K562 (cell line): Measurements from ENCODE around the gene IRF1. TPM values are rescaled to one million over a fixed set of nuclear protein-coding genes. Genes with fewer than 3 reads are reported as not detected.
A peak's percentile ranks its signal among the peaks of the same experiment; 100 is the strongest.

Experiments used
- ATAC-seq: fragments of 200-7000 bp; cut with Tn5 transposase; 3 replicates; pipeline ENCODE4 v1.9.1; 2020; ENCODE audit warnings: moderate library complexity
- BruUV-seq: library from RNA; stranded (reverse); fragments of 400-500 nt; replicated peaks from 2 replicates; lab custom pipeline; 2021; lab: Mats Ljungman, UMichigan
- CTCF ChIA-PET: fragments of 300-600 bp; formaldehyde crosslinking; extraction: SDS; loops from one replicate; lab custom pipeline; 2021; ENCODE audit warnings: low intra/inter-chr PET ratio; lab: Yijun Ruan, JAX
- POLR2A ChIA-PET: fragments of 300-600, 350-650 bp; sonication (Branson Sonifier 250); formaldehyde crosslinking; extraction: SDS; loops from one replicate; lab custom pipeline; 2021; ENCODE audit warnings: antibody characterized with exemption, inconsistent platforms; lab: Yijun Ruan, JAX
- DNase-seq, 4 experiments: peaks; one replicate each; pipeline versions ENCODE4 v3.0.0 to v3.0.0-alpha.2; 2011 to 2018; ENCODE audit warnings: low spot score in 3 of 4, mixed read lengths in 3 of 4; ENCODE audit errors: extremely low read depth in 1 of 4
- FAIRE-seq: peaks from 2 replicates; lab custom pipeline; 2011; peaks lifted over from hg19 to GRCh38; lab: Jason Lieb, UNC
- H2AFZ ChIP-seq: 2 replicates; pipeline ENCODE4 v1.6.0; 2011; ENCODE audit warnings: low read depth, low read length, control low read depth, inconsistent platforms
- H3K27ac ChIP-seq: fragments of 200-600 bp; 3 replicates; pipeline ENCODE4 v1.8.0; 2011; ENCODE audit warnings: low read depth, mild to moderate bottlenecking, control low read depth, inconsistent platforms, low read length, moderate library complexity, mixed read lengths; ENCODE audit errors: extremely low read depth
- H3K27me3 ChIP-seq, 2 experiments: fragments of 300-600 bp in 1 of 2; 2 replicates in 1 of 2; 3 replicates in 1 of 2; pipeline versions ENCODE4 v1.6.0 to v1.8.0; 2011; ENCODE audit warnings: inconsistent platforms in 2 of 2, low read length in 2 of 2, mild to moderate bottlenecking in 1 of 2, mixed read lengths in 1 of 2, moderate library complexity in 1 of 2; ENCODE audit not compliant: control insufficient read depth in 2 of 2, insufficient read depth in 2 of 2
- H3K36me3 ChIP-seq: fragments of 300-600 bp; 3 replicates; pipeline ENCODE4 v1.8.0; 2011; ENCODE audit warnings: mild to moderate bottlenecking, low read length, inconsistent platforms; ENCODE audit not compliant: control insufficient read depth, insufficient read depth
- H3K4me1 ChIP-seq, 2 experiments: fragments of 200-600 bp in 1 of 2; replicated peaks in 1 of 2; 2 replicates in 1 of 2; 3 replicates in 1 of 2; pipeline versions ENCODE4 v1.5.1 to v1.8.0; 2011; ENCODE audit warnings: inconsistent platforms in 2 of 2, low read length in 2 of 2, mild to moderate bottlenecking in 1 of 2, mixed read lengths in 1 of 2, moderate library complexity in 1 of 2; ENCODE audit not compliant: control insufficient read depth in 2 of 2, insufficient read depth in 2 of 2
- H3K4me2 ChIP-seq: 2 replicates; pipeline ENCODE4 v1.6.1; 2011; ENCODE audit warnings: low read length, control low read depth, inconsistent platforms, mixed read lengths; ENCODE audit not compliant: insufficient read depth
- H3K4me3 ChIP-seq: fragments of 200-600 bp; sonication (generic), shearing (Covaris generic); 2 replicates; pipeline ENCODE4 v1.5.1; 2016; ENCODE audit warnings: control low read depth, inconsistent platforms
- H3K79me2 ChIP-seq: fragments of 200-600 bp; 3 replicates; pipeline ENCODE4 v1.8.0; 2011; ENCODE audit warnings: low read length, inconsistent platforms; ENCODE audit not compliant: control insufficient read depth, insufficient read depth
- H3K9ac ChIP-seq, 2 experiments: 2 replicates each; pipeline versions ENCODE4 v1.6.0 to v1.6.1; 2011; ENCODE audit warnings: low read depth in 2 of 2, low read length in 2 of 2, control low read depth in 1 of 2, inconsistent platforms in 1 of 2, mild to moderate bottlenecking in 1 of 2, mixed read lengths in 1 of 2; ENCODE audit not compliant: insufficient read depth in 1 of 2
- H3K9me1 ChIP-seq: one replicate; pipeline ENCODE4 v1.6.0; 2011; ENCODE audit warnings: inconsistent platforms, mild to moderate bottlenecking, low read length, moderate library complexity; ENCODE audit not compliant: control insufficient read depth, insufficient read depth
- H3K9me3 ChIP-seq: replicated peaks from 2 replicates; pipeline ENCODE4 v1.5.1; 2011; ENCODE audit warnings: low read depth, low read length, inconsistent platforms; ENCODE audit not compliant: control insufficient read depth, insufficient read depth
- H4K20me1 ChIP-seq: replicated peaks from 2 replicates; pipeline ENCODE4 v1.6.1; 2011; ENCODE audit warnings: low read length, inconsistent platforms, mixed read lengths; ENCODE audit not compliant: control insufficient read depth, insufficient read depth
- AFF4 ChIP-seq: sonication (generic); formaldehyde crosslinking; IDR thresholded peaks from 2 replicates; pipeline ENCODE4 v1.8.0; 2023; ENCODE audit warnings: mild to moderate bottlenecking, missing genetic modification reagents
- BACH1 ChIP-seq: fragments of 200-800 bp; sonication (Bioruptor generic); IDR thresholded peaks from 2 replicates; pipeline ENCODE4 v1.6.1; 2016; ENCODE audit warnings: missing genetic modification characterization, missing compliant biosample characterization
- FIP1L1 ChIP-seq: fragments of 200-400 bp; formaldehyde crosslinking; IDR thresholded peaks from 2 replicates; pipeline ENCODE4 v1.6.1; 2018; ENCODE audit warnings: mild to moderate bottlenecking, low read depth, low read length; ENCODE audit not compliant: poor library complexity, severe bottlenecking
- LCOR ChIP-seq: sonication (generic); formaldehyde crosslinking; IDR thresholded peaks from 2 replicates; pipeline ENCODE4 v1.8.0; 2022; ENCODE audit warnings: mild to moderate bottlenecking, missing genetic modification reagents
- MTA1 ChIP-seq: fragments of 450-650 bp; IDR thresholded peaks from 2 replicates; pipeline ENCODE4 v1.6.1; 2017; ENCODE audit warnings: borderline replicate concordance
- NFIC ChIP-seq: fragments of 450-650 bp; IDR thresholded peaks from 2 replicates; pipeline ENCODE4 v1.6.1; 2017; ENCODE audit warnings: mild to moderate bottlenecking, inconsistent platforms
- PHB2 ChIP-seq: fragments of 450-650 bp; IDR thresholded peaks from 2 replicates; pipeline ENCODE4 v1.6.1; 2017; ENCODE audit warnings: low read depth
- PHF8 ChIP-seq: fragments of 200-600 bp; sonication (generic); IDR thresholded peaks from 2 replicates; pipeline ENCODE4 v1.6.1; 2012; ENCODE audit warnings: mixed run types, mild to moderate bottlenecking, inconsistent platforms, low read length, moderate library complexity, borderline replicate concordance
- POLR2AphosphoS5 ChIP-seq: IDR thresholded peaks from 2 replicates; pipeline ENCODE4 v1.6.1; 2011; ENCODE audit warnings: mild to moderate bottlenecking, low read depth, low read length, moderate library complexity; ENCODE audit not compliant: control insufficient read depth, insufficient read depth
- PRMT5 ChIP-seq: sonication (generic); formaldehyde crosslinking; IDR thresholded peaks from 2 replicates; pipeline ENCODE4 v1.5.0; 2020; ENCODE audit warnings: missing genetic modification reagents
- RNF2 ChIP-seq: sonication (generic); IDR thresholded peaks from 2 replicates; pipeline ENCODE4 v1.6.1; 2016
- SETDB1 ChIP-seq: IDR thresholded peaks from one replicate; pipeline ENCODE4 v1.6.1; 2012; ENCODE audit warnings: low read length, control low read depth, inconsistent platforms
- STAT5A ChIP-seq: IDR thresholded peaks from 2 replicates; pipeline ENCODE4 v1.6.1; 2012; ENCODE audit warnings: low read length, inconsistent platforms, borderline replicate concordance
- ZNF174 ChIP-seq: fragments of 250-450 bp; sonication (Bioruptor Pico); IDR thresholded peaks from 2 replicates; pipeline ENCODE4 v1.4.0; 2020; ENCODE audit warnings: mild to moderate bottlenecking
- ZNF583 ChIP-seq: fragments of 250-450 bp; sonication (Bioruptor Pico); IDR thresholded peaks from 2 replicates; pipeline ENCODE4 v1.4.0; 2020
- ZNF740 ChIP-seq, 3 experiments: fragments of 200-800 bp in 1 of 3; sonication (Bioruptor generic) in 1 of 3; sonication (generic) in 1 of 3; formaldehyde crosslinking in 1 of 3; IDR thresholded peaks; 2 replicates each; pipeline versions ENCODE4 v1.6.1 to v1.8.0; 2016 to 2022; ENCODE audit warnings: mild to moderate bottlenecking in 2 of 3, missing compliant biosample characterization in 2 of 3, missing genetic modification characterization in 2 of 3, missing genetic modification reagents in 1 of 3
- WGBS: fragments of 100-300 bp; shearing (Covaris generic); methylation state at CpG from one replicate; pipeline ENCODE4 v1.1.6; 2016; ENCODE audit warnings: low coverage, mixed read lengths; ENCODE audit not compliant: insufficient coverage; ENCODE audit errors: missing lambda C conversion rate; 5-methylcytosine and 5-hydroxymethylcytosine counted together
- in situ Hi-C: fragments of 300-500 bp; cut with MboI; formaldehyde crosslinking; loops from 4 replicates; pipeline ENCODE4 v1.15.0; 2018; ENCODE audit warnings: inconsistent platforms, mixed read lengths
- intact Hi-C: fragments of 100-400 bp; cut with micrococcal nuclease; formaldehyde crosslinking; loops from 2 replicates; pipeline ENCODE4 v1.14.2; 2022
- polyA plus RNA-seq, 8 experiments: library from polyadenylated mRNA; depleted of rRNA in 4 of 8; stranded (reverse) in 5 of 8; unstranded in 3 of 8; fragments of >200 nt; fragmentation: Nextera tagmentation in 2 of 8; fragmentation: Illumina TruSeq in 1 of 8; extraction: Ambion mirVana in 2 of 8; extraction: Trizol in 1 of 8; gene quantifications; 2 replicates each; pipeline versions ENCODE4 v1.2.1 to v1.2.3, GENCODE V29; 2011 to 2014; ENCODE audit warnings: inconsistent platforms in 1 of 8, missing spikeins in 1 of 8
- total RNA-seq, 7 experiments: library from RNA; depleted of rRNA in 6 of 7; stranded (reverse); fragments of >200 nt in 6 of 7; fragmentation: Illumina TruSeq in 2 of 7; extraction: Trizol in 2 of 7; gene quantifications; 2 replicates each; pipeline versions ENCODE4 v1.2.1 to v1.2.3, GENCODE V29; 2011 to 2021; ENCODE audit warnings: low replicate concordance in 1 of 7
- TF ChIP-seq, protein P1 (sequence below): fragments of 450-650 bp; formaldehyde crosslinking; IDR thresholded peaks from 2 replicates; pipeline ENCODE4 v1.4.0; 2022; ENCODE audit warnings: mild to moderate bottlenecking, moderate library complexity

Gene IRF1
- total and polyA plus RNA-seq, 9 of the 15 experiments (the other 6 are each of a cell fraction or from before 2014, with no cell fraction given), result 1.1 to 12.3 (median 5.9) TPM

GRCh38 chr5:132467287-132467984, 23.1 kb downstream of the IRF1 start:
- ChIA-PET POLR2A (interaction anchor here (1.2 to 4.3 kb wide), 4 partner anchors 9 to 28 kb away, joined by 5 to 61 read pairs (median 20); partner anchors contain the start of gene IRF1), CTCF (no interaction called here)
- in situ Hi-C loops, result no loop called here
- H3K9ac ChIP-seq, result peak overlapping the region in 1 of 2 experiments; percentile 15; a peak in 1 of 4 replicates
- H3K27ac ChIP-seq, result peak overlapping the region; percentile 41; the same call in 1 of the 3 replicates
- H3K4me1 ChIP-seq, result peaks cover 24 to 28% of the 10 kb centered on the region in 2 experiments
- 24% methylated on average over 4 of the region's 4 CpGs for WGBS
- DNase-seq, result no peak
- H3K9me1 ChIP-seq, result no peaks in the 10 kb centered on the region
- no peaks in the 10 kb centered on the region for H3K36me3 ChIP-seq
- no peaks in the 10 kb centered on the region for H3K9me3 ChIP-seq
- BruUV-seq, result no TSS peak
- no peak overlapping the region for H3K4me3 ChIP-seq
- H3K27me3 ChIP-seq, result no peaks in the 10 kb centered on the region
- peak; percentile 54 for FAIRE-seq
- H2AFZ ChIP-seq, result peak overlapping the region; percentile 79
- no peaks in the 10 kb centered on the region for H3K79me2 ChIP-seq
- H4K20me1 ChIP-seq, result no peaks in the 10 kb centered on the region
- peak; percentile 11 for ATAC-seq
- peak overlapping the region; percentile 51; the same call in 1 of the 2 replicates for H3K4me2 ChIP-seq
- intact Hi-C loops, result loop anchor here (2.0 kb wide), 2 partner anchors 27 to 41 kb away; no protein-coding TSS in a partner anchor
- TF ChIP-seq, protein P1, sequence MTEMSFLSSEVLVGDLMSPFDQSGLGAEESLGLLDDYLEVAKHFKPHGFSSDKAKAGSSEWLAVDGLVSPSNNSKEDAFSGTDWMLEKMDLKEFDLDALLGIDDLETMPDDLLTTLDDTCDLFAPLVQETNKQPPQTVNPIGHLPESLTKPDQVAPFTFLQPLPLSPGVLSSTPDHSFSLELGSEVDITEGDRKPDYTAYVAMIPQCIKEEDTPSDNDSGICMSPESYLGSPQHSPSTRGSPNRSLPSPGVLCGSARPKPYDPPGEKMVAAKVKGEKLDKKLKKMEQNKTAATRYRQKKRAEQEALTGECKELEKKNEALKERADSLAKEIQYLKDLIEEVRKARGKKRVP, result no peak
- peak; percentile 28; the same call in 1 of the 2 replicates for TF ChIP-seq RNF2
- TF ChIP-seq POLR2AphosphoS5, result no peak
- TF ChIP-seq PHB2, result no peak
- TF ChIP-seq BACH1 (tag), result peak; percentile 59; the same call in 1 of the 2 replicates
- no peak for TF ChIP-seq ZNF174
- no peak for TF ChIP-seq STAT5A
- TF ChIP-seq ZNF740 (CRISPR knock-in tag; IDR thresholded peaks at IDR 0.05), result peak; percentile 75; the same call in 1 of the 2 replicates
- no peak for TF ChIP-seq ZNF740 (tag; IDR thresholded peaks at IDR 0.05)
- no peak for TF ChIP-seq SETDB1
- TF ChIP-seq PRMT5 (CRISPR knock-in tag), result no peak
- no peak for TF ChIP-seq LCOR (CRISPR knock-in tag)
- TF ChIP-seq ZNF583 (CRISPR knock-in tag), result no peak
- no peak for TF ChIP-seq FIP1L1
- no peak for TF ChIP-seq PHF8
- no peak for TF ChIP-seq AFF4 (CRISPR knock-in tag)
- TF ChIP-seq NFIC, result no peak
- TF ChIP-seq MTA1, result 0 out of 2 replicates have a peak, but pooled peaks have one; percentile 16
